K562 (cell line): ENCODE measurements around the gene COL13A1.

Experiments used
- FOXM1 ChIP-seq, 2 experiments: fragments of 450-650 bp in 1 of 2; sonication (generic) in 1 of 2; formaldehyde crosslinking in 1 of 2; IDR thresholded peaks; 2 replicates each; pipeline versions ENCODE4 v1.6.1 to v1.9.0; 2017 to 2022; ENCODE audit warnings: low read depth in 2 of 2, mild to moderate bottlenecking in 2 of 2, missing genetic modification reagents in 1 of 2, moderate library complexity in 1 of 2
- MAFF ChIP-seq: IDR thresholded peaks from 2 replicates; pipeline ENCODE4 v1.6.1; 2012; ENCODE audit warnings: low read length, improper control_type of control experiment
- PML ChIP-seq: IDR thresholded peaks from 2 replicates; pipeline ENCODE4 v1.6.1; 2012; ENCODE audit warnings: low read length, inconsistent platforms
- POLR2AphosphoS5 ChIP-seq: IDR thresholded peaks from 2 replicates; pipeline ENCODE4 v1.6.1; 2011; ENCODE audit warnings: mild to moderate bottlenecking, low read depth, low read length, moderate library complexity; ENCODE audit not compliant: control insufficient read depth, insufficient read depth
- SMARCB1 ChIP-seq: IDR thresholded peaks from 2 replicates; pipeline ENCODE4 v1.6.1; 2011; ENCODE audit warnings: improper control_type of control experiment, low read depth; ENCODE audit not compliant: insufficient read length
- STAT5B ChIP-seq: fragments of 250-450 bp; sonication (Bioruptor Pico); IDR thresholded peaks from 2 replicates; pipeline ENCODE4 v1.8.0; 2021; ENCODE audit warnings: mild to moderate bottlenecking, inconsistent platforms

DNA sequence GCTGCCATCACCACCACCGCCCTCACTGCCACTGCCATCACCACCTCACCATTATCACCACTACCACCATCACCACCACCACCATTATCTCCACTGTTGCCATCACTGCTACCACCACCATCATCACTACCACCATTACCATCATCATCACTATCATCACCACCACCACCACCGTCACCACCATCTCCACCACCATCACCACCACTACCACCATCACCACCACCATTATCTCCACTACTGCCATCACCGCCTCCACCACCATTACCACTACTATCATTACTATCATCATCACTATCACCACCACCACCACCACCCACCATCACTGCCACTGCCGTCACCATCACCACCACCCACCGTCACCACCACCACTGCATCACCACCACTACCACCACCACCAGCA is 9.9 kb upstream of the COL13A1 start:
- no peak for TF ChIP-seq MAFF
- TF ChIP-seq POLR2AphosphoS5, result no peak
- TF ChIP-seq FOXM1 (IDR thresholded peaks at IDR 0.05; ENCODE audit: low read depth), result no peak
- TF ChIP-seq FOXM1 (CRISPR knock-in tag; IDR thresholded peaks at IDR 0.05; ENCODE audit: low read depth), result no peak
- TF ChIP-seq PML, result no peak
- no peak for TF ChIP-seq STAT5B (CRISPR knock-in tag)
- TF ChIP-seq SMARCB1, result no peak
